ENCODE results near the gene UBASH3A.
A peak's percentile ranks its signal among the peaks of the same experiment; 100 is the strongest.

The UBASH3A gene, protein sequence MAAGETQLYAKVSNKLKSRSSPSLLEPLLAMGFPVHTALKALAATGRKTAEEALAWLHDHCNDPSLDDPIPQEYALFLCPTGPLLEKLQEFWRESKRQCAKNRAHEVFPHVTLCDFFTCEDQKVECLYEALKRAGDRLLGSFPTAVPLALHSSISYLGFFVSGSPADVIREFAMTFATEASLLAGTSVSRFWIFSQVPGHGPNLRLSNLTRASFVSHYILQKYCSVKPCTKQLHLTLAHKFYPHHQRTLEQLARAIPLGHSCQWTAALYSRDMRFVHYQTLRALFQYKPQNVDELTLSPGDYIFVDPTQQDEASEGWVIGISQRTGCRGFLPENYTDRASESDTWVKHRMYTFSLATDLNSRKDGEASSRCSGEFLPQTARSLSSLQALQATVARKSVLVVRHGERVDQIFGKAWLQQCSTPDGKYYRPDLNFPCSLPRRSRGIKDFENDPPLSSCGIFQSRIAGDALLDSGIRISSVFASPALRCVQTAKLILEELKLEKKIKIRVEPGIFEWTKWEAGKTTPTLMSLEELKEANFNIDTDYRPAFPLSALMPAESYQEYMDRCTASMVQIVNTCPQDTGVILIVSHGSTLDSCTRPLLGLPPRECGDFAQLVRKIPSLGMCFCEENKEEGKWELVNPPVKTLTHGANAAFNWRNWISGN

DNA sequence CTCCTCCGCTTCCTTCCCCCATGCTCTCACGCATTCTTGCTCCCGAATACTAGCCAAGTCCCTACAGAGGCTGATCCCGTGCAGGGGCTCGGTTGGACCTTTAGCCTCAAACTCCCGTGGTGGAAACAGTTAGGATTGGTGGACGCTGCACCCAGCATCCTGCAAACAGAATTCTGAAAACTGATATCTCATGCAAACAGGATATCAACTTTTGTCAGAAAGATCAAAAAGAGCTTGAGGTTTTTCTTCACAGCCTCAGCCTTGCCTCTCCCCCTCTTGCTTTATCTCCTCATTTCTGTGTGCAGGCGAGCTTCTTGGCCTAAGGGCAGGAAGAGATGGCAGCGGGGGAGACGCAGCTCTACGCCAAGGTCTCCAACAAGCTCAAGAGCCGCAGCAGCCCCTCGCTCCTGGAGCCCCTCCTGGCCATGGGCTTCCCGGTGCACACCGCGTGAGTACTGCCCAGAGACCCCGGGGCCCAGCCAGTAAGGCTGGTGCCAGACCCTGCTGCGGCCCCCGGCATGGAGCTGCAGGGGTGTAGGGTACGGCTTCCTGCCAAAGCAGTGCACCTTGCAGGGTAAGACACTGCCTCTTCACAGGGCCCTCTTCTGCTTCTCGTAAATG is at the start of gene UBASH3A:
UBASH3A (plus strand) TSS at position 292 of the 621 bp plus-strand sequence; CDS start at position 336, 44 bp downstream.
- no peak for DNase-seq

DNA sequence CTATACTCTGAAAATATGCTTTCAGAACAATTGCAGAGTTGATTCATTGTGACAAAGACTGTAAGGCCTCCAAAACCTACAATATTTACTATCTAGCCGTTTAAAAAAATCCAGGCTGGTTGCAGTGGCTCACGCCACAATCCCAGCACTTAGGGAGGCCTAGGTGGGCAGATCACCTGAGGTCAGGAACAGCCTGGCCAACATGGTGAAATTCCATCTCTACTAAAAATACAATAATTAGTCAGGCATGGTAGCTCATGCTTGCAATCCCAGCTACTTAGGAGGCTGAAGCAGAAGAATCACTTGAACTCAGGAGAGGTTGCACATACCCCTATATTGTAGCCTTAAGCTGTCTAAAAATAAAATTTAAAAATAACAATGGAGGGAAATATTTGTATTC is 47.7 kb upstream of the UBASH3A start:
- no peak for DNase-seq

DNA sequence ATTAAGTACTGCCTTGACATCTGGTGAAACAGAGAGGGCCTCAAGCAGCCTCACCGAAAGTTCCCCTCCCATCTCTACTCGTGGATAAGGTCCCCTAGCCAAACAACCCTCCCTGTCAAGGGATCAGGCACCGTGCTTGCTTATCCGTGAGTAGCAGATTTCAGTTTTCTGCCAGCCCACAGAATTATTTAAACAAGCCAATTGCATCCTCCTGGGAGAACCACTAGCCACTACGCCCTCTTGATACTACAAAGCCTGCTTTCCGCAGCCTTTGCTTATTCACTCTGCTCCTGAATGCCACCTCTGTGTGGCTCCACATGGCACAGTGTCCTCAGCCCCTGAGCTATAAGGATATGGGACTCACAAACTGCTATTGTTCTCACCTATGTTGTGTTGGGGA is 47.1 kb upstream of the UBASH3A start:
- DNase-seq: no peak

DNA sequence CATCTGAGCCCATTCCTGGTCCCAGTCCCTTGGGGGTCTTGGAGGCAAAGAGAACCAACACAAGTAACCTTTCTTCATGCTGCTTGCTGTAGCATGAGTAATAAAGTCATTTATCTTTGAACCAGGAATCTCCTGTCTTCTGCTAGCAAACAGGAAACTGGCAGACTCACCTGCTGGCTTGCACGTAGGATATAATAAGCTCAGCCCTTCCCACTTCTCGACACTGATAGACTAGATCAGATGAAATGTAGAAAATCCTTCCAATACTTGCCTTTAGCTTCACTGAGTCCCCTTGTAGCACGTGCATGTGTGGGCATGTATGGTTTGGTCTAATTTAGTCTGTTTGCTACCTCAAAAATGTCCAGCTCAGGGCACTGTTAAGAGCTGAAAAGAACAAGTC is 46.4 kb upstream of the UBASH3A start:
- no peak for DNase-seq

DNA sequence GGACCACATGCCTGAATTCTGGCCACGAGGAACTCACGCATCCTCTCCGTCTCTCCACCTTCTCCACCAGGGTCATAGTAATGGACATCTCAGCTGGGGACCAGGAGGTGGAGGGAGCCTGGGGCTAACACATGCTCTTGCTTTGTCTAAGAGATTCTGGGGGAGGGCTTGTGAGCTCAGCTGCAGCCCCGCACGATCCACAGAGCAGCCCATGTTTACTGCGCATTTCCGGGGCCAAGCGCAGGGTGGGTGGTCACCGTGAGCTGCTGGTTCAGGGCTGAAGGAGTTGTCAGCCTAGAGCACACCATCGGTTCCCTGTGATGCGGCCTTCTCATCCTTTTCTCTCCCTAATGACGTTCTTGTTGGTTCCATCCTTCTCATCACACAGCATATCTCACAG is 45.4 kb upstream of the UBASH3A start:
- DNase-seq: no peak

DNA sequence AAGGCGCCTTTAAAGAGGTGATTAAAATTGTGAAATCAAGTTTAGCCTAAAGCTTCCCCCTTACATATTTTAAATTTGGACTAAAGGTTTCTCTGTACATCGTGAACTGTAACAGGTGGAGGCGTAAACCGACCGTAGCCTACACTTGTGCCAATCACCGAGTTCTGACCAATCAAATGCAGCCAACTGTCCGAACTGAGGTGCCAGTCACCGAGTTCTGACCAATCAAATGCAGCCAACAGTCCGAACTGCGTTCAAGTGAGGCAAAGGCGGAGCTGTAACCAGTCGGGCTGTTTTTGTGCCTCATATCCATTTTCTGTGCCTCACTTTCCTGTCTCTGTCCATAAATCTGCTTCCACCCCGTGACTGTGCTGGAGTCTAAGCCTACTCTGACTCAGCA is 44.8 kb upstream of the UBASH3A start:
- no peak for DNase-seq

DNA sequence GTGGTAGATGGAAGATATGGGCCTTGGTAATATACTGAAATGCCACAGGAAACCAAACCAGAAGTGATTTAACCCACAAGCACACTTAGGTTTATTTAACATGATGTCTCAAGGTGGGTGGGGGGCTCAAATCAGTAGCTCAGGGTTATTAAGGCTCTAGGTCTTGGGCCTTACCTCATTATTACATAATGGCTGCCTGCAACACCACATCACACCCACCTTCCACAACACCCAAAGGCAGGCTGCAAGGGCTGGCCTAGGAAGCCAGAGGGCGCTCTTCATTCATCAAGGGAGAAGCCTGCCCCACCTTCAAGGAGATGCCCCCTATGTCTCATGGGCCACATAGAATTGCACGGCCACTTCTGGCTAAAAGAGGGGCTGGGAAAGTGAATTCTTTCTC is 43.4 kb upstream of the UBASH3A start:
- DNase-seq: no peak

DNA sequence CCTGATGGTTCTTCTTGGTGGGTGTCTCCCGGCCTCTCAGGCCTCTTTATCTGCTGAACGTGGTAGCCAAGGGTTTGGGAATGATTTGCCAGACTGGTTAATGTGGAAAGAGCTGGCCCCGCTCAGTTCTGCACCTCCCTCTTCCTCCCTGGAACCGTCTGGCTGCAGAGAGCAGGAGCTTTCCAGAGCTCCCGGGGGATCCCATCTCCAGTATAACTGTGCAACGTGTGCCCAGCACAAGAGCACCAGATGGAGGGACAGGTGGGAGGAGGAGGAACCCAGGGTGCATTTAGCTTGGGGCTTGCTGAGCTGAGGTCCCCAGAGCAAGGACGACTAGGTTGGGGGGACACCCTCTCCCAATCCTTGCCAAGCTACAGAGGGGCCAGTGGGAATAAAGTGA is 42.4 kb upstream of the UBASH3A start:
- DNase-seq: peak; percentile 87

DNA sequence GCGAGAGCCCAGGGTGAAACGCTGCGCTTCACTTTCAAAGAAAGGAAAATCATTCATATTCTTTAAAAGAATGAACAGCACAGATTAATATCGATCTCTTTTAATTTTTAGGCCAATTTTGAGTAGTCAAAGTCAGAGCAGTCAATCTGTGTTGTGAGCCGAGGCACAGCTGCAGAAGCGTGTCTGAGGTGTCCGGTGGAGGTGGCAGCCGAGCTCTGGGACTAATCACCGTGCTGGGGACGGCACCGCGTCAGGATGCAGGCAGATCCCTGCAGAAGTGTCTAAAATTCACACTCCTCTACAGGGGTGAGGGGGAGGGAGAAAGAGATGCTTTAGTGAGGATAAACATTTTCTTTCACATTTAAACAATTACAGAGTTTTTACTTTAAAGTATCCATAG is 41.5 kb upstream of the UBASH3A start:
- no peak for DNase-seq

DNA sequence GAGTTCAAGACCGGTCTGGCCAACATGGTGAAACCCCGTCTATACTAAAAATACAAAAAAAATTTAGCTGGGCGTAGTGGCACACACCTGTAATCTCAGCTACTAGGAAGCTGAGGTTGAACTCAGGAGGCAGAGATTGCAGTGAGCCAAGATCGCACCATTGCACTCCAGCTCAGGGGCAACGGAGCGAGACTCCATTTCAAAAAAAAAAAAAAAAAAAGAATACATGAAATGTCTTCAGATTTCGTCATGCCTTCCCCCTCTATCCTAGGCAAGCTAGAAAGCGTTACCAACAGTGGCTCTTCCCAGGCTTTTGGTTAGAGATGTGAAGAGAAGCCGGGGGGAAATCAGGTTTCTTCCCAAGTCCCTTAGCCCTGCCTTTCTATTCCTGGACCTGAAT is 41.0 kb upstream of the UBASH3A start:
- DNase-seq: no peak

DNA sequence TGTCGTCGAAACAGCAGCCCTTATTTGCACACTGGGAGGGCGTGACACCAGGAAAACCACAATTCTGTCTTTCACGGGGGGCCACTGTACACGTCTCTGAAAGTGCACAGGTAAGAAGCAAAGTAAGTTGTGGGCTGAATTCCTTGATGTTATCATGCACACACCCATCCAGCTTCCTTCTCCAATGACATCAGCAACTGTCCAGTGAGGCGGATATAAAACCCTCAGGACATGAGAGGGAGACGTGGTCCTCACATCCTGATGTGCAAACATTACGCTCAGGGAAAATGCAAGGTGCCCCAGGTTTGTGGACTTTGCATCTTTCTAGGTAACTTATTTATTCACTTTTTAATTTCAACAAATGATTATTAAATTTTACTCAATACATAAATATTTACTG is 40.4 kb upstream of the UBASH3A start:
- DNase-seq: no peak

DNA sequence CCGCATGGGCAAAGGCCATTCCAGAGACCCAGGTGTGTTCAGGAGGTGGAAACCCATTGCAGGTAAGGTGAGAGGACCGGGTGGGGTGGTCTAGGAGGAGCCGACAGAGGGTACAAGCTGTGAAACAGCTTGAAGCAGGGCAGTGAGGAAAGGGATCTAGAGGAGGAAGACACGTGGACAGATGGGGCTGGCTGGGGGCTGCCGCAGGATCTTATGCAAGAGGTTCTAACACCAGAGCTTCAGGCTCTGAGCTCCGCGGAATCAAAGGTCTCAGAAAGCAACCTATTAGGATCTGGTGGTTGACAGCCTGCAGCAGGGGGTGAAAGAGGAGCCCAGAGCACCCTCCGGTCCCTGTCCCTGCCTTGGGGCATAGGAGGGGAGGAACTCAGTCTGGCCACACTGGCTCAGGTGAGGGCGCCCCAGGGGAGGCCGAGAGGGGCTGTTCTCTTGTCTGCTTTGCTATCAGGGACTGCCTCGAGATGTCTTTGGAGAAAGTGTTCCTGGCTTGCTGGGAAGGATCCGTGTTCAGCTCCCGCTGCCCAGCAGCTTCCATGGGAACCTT is 39.3 kb upstream of the UBASH3A start:
- DNase-seq: no peak

DNA sequence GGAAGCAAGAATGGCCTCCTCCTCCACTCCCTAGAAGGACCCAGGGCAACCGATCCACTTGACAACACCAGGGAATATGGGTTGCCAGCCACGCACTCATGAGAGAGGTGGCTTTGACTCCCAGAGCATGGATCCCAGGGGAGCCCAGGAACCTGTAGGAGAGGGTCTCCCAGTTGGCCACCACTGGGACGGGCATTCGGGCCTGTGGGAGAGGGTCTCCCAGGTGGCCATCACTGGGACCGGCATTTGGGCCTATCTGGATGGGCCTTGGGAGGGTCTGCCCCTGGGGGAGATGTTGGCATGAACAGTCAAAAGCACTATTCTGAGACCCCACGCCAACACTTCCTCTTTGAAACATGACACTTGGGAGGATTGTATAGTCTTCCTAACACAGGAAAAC is 37.9 kb upstream of the UBASH3A start:
- no peak for DNase-seq

DNA sequence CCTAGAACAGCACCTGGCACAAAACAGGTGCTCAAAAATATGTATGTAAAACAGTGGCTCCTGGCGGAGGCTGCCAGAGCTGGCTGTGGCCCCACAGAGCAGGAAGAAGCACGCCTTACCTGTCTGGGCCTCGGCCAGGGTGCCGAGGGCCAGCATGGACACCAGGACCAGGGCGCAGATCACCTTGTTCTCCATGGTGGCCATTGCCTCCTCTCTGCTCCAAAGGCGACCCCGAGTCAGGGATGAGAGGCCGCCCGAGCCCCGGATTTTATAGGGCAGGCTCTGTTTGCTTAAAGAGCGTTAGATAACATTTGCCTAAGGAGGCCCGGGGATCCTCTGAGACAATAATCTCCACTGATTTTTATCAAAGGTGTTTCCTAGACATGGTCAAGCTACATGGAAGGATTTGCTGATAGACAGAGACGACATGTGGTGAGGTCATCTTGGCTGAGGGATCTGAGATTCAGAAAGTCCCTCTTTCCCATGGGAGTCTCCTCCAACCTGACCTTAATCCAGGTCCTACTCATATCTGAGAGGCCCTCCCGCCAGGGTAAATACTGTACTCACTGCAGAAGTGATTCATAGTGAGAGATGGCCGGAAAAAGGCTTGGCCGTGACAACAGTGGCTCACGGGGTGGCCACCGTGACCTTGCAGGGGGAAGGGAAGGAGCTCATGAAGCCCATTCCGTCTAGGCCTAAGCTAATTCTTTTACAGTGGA is 37.3 kb upstream of the UBASH3A start, which contains the start of gene TFF1:
TFF1 (minus strand) TSS at position 244 of the 719 bp plus-strand sequence; CDS start at position 204, 40 bp downstream.
- no peak for DNase-seq

DNA sequence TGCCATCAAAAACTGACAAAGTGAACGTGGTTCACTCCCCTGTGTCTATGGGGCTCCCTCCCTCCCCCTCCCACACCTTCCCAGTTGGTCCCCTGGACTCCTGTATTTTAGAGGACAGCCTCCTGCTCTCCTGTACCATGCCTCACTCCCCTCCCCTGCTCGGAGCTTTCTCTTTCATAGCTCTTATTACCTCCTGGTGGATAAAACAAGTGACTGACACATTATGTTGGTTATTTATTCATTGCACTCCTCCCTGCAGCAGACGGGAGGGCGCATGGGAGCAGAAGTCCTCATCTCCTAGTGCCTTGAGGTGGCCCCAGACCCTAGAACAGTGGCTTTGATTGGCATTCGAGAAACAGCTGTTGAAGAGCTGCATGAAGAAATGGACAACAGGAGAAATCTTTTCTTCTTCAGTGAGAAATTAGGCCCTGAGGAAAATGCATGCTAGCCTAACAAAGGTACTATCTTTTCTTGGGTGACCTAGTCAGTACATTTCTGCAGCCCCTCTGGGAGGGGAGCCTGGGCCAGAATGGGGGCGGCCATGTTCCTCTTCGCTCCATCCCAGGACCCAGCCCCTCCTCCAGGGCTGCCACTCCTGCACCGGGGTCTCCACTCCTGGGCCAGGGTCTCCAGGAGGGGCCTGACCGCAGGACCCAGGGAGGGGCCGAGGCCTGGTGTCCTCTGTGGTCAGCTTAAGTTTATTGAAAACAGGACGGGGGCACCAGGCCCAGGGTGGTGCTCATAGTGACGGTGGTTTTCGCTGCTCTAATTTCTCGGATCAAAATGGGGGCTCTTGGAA is 36.1 kb upstream of the UBASH3A start:
- DNase-seq: peak; percentile 14

DNA sequence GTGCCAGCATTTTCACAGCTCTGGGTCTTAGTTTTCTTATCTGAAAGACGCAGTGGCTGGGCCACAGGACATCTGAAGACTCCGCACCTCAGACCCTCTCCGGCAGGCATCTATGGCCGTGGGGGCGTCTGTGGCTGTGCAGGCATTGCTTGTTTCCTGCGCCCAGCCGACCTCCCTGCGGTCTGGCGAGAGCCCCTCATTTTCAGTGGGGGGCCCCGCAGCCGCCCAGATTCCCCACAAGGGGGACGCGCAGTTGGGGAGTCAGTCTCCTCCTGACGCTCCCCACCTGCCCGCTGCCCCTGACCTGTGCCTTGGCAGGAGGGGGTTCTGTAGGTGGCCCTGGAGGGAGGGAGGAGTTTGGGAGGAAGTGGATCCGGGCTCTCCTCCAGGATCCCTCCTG is 33.9 kb upstream of the UBASH3A start:
- DNase-seq: no peak

DNA sequence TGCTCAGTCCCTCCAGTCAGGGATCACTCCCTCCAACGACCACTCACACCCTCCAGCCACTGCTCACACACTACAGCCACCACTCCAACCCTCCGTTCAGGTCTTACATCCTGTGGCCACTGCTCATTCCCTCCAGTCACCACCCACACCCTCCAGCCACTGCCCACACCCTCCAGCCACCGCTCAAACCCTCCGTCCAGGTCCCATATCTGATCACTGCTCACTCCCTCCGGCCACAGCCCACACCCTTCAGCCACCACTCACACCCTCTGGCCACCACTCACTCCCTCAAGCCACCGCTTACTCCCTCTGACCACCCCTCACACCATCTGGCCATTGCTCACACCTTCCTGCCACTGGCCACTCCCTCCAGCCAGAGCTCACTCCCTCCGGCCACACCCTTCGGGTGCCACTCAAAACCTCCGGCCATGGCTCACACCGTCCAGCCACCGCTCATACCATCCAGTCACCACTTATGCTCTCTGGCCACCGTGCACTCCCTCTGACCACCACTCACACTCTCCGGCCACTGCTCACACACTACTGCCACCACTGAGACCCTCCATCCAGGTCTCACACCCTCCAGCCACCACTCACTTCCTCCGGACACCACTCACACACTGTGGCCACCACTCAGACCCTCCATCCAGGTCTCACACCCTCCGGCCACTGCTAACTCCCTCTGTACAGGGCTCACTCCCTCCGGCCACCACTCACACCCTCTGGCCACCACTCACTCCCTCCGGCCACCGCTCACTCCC is 32.6 kb upstream of the UBASH3A start:
- no peak for DNase-seq

DNA sequence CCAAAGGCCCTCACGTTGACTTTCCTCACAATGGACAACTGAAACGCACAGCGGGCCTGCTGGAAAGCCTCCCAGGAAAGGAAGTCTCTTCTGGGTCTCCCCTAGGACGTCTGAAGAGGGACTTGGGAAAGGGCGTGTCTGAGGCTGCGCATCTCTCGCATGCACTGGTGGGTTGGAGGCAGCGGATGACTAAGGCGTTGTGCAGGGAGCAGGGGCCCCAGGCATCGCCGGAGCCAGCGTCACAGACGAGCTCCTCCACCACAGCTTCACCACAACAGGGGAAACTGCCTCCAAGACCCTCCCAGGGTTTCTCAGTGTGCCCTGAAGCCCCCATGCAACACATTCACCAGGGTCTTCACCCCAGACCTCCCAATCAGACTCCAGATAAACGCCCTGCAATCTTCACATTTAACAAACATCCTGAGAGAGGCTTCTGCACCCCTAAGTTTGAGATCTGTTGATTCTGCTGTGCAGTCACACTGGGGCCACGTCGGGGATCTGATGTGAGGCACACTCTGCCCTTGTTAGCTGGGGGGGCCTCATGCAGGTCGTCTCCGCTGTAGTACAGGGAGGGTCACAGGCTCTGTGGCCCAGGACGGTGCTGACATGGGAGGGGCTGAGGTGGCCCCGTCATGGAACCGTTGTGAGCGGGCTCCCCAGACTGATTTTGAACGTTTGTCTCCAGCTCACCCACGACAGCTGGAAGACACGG is 30.4 kb upstream of the UBASH3A start:
- DNase-seq: no peak

DNA sequence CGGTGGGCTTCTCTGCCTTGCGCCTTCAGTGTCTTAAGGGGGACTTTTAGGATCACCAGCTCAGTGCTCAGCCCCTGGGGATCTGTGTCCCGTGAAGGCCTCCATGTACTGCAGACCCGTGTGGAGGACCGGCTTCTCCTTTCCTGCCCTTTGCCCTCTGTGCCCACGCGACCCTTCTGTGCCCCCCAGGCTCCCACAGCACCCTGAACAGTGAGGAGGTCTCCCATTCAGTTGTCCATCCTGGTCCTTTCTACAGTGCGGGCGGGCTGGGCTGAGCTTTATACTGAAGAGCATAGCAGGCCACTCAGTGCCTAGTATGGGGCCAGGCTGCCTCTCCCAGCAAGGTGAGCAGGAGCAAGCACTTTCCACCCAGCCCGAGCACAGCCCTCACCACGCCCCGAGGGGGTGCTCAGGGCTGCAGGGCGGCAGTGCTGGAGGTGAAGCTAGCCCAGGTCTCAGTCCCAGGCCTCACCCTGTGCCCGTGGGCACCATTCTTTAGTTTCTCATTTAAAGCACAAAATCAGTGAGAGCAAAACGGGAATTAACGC is 29.7 kb upstream of the UBASH3A start:
- no peak for DNase-seq

DNA sequence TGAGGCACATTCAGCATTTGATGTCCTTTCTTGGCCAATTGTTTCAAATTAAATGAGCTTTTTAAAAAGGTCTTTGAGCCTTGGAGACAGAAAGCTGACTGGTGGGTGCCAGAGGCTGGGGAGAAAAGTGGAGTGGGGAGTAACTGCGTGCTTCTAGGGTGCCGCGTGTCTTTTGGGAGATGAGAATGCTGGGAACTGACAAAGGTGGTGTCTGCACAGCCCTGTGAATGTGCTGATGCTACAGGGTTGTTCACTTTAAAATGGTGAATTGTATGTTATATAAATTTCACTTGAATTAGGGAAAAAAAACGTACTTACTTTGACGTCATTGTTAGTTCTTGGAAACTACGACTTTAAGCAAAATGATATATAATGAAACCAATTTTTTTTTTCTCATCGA is 29.2 kb upstream of the UBASH3A start:
- no peak for DNase-seq

Measured in NCI-H1694 (cell line).